DND-41 (cell line): Measurements from ENCODE around the gene RSF1.

Experiments used
- ATAC-seq: fragments of 200-7000 bp; cut with Tn5 transposase; 3 replicates; pipeline ENCODE4 v1.9.1; 2021; ENCODE audit warnings: low read depth; ENCODE audit not compliant: insufficient read depth
- DNase-seq: peaks from one replicate; pipeline ENCODE4 v3.0.0-alpha.2; 2020
- H2AFZ ChIP-seq: 2 replicates; pipeline ENCODE4 v1.6.0; 2012; ENCODE audit warnings: low read depth, low read length
- H3K27ac ChIP-seq: 2 replicates; pipeline ENCODE4 v1.5.1; 2012; ENCODE audit warnings: low read length, inconsistent platforms
- H3K27me3 ChIP-seq: fragments of 200-600 bp; sonication (generic); 2 replicates; pipeline ENCODE4 v1.6.0; 2012; ENCODE audit warnings: low read length, mild to moderate bottlenecking, inconsistent platforms; ENCODE audit not compliant: insufficient read depth, poor library complexity
- H3K36me3 ChIP-seq: 2 replicates; pipeline ENCODE4 v1.5.1; 2012; ENCODE audit warnings: low read length, inconsistent platforms; ENCODE audit not compliant: insufficient read depth
- H3K4me1 ChIP-seq: 2 replicates; pipeline ENCODE4 v1.5.1; 2012; ENCODE audit warnings: mild to moderate bottlenecking, low read length; ENCODE audit not compliant: insufficient read depth
- H3K4me2 ChIP-seq: 2 replicates; pipeline ENCODE4 v1.6.0; 2012; ENCODE audit warnings: mild to moderate bottlenecking, moderate library complexity, low read length, inconsistent platforms; ENCODE audit not compliant: insufficient read depth
- H3K4me3 ChIP-seq, 2 experiments: fragments of 200-600 bp in 1 of 2; shearing (Covaris generic) in 1 of 2; 2 replicates each; pipeline ENCODE4 v1.5.1; 2012 to 2016; ENCODE audit warnings: inconsistent platforms in 2 of 2, low read length in 2 of 2, mild to moderate bottlenecking in 2 of 2, low read depth in 1 of 2, moderate library complexity in 1 of 2
- H3K79me2 ChIP-seq: 2 replicates; pipeline ENCODE4 v1.6.0; 2012; ENCODE audit warnings: low read length, inconsistent platforms; ENCODE audit not compliant: insufficient read depth
- H3K9ac ChIP-seq: 2 replicates; pipeline ENCODE4 v1.6.0; 2012; ENCODE audit warnings: low read depth, mild to moderate bottlenecking, inconsistent platforms, low read length, moderate library complexity
- H3K9me3 ChIP-seq: 2 replicates; pipeline ENCODE4 v1.5.1; 2012; ENCODE audit warnings: low read length, moderate library complexity, mild to moderate bottlenecking, inconsistent platforms; ENCODE audit not compliant: insufficient read depth, severe bottlenecking
- H4K20me1 ChIP-seq: 2 replicates; pipeline ENCODE4 v1.6.0; 2012; ENCODE audit warnings: low read length; ENCODE audit not compliant: insufficient read depth
- EZH2 ChIP-seq: IDR thresholded peaks from 3 replicates; pipeline ENCODE4 v1.6.1; 2012; ENCODE audit warnings: borderline replicate concordance, low read depth, mild to moderate bottlenecking, moderate library complexity, low read length, inconsistent platforms; ENCODE audit not compliant: severe bottlenecking
- TF ChIP-seq, protein P1 (sequence below): IDR thresholded peaks from 2 replicates; pipeline ENCODE4 v1.5.1; 2012; ENCODE audit warnings: borderline replicate concordance, low read length, moderate library complexity, mild to moderate bottlenecking; ENCODE audit not compliant: poor library complexity, severe bottlenecking; ENCODE audit errors: extremely low read depth

RSF1 gene

DNA sequence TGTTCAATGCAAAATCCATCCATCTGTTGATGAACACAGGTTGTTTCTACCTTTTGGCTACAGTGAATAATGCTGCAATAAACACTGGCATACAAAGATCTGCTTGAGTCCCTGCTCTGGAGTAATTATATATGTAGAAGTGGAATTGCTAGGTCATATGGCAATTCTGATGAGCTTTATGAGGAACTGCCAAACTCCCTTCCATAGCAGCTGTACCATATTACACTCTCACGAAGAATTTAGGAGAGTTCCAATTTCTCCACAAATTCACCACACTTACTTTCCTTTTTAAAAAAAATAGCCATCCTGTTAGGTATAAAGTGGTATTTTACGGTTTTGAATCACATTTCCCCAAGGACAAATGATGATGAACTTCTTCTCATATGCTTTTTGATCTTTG lies 62.2 kb downstream of the RSF1 start:
- Histone ChIP-seq H4K20me1 (no peaks in the 10 kb centered on the region), H3K4me2 (no peak overlapping the region), H3K9ac (no peak overlapping the region), H3K27ac (no peak overlapping the region), H3K79me2 (peaks cover 35% of the 10 kb centered on the region), H2AFZ (no peak overlapping the region), H3K4me3 (no peak overlapping the region), H3K4me1 (no peaks in the 10 kb centered on the region), H3K27me3 (no peaks in the 10 kb centered on the region), H3K9me3 (no peaks in the 10 kb centered on the region), H3K36me3 (peaks cover 36% of the 10 kb centered on the region; the same call in 1 of the 2 replicates)
- TF ChIP-seq, protein P1, sequence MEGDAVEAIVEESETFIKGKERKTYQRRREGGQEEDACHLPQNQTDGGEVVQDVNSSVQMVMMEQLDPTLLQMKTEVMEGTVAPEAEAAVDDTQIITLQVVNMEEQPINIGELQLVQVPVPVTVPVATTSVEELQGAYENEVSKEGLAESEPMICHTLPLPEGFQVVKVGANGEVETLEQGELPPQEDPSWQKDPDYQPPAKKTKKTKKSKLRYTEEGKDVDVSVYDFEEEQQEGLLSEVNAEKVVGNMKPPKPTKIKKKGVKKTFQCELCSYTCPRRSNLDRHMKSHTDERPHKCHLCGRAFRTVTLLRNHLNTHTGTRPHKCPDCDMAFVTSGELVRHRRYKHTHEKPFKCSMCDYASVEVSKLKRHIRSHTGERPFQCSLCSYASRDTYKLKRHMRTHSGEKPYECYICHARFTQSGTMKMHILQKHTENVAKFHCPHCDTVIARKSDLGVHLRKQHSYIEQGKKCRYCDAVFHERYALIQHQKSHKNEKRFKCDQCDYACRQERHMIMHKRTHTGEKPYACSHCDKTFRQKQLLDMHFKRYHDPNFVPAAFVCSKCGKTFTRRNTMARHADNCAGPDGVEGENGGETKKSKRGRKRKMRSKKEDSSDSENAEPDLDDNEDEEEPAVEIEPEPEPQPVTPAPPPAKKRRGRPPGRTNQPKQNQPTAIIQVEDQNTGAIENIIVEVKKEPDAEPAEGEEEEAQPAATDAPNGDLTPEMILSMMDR: no peak
- TF ChIP-seq EZH2: no peak
- DNase-seq: no peak
- no peak for ATAC-seq

DNA sequence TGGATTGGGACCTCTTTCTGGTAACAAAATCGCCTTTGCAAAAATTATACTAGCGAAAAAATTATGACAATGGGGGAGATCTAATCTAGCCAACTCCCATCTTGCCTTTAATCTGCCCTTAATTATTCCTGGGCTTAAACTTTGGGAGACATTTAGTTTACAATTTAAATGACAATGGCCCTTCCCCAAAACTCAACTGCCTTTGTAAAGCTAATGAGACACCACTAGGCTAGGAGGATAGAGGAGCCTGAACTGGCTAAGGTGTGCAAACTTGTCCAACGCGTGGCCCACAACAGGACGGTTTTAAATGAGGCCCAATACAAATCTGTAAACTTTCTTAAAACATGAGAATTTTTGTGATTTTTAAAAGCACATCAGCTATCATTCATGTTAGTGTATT lies 67.3 kb downstream of the RSF1 start:
- H3K27me3 ChIP-seq: no peaks in the 10 kb centered on the region
- no peak for DNase-seq
- no peaks in the 10 kb centered on the region for H3K9me3 ChIP-seq
- no peak overlapping the region for H3K4me3 ChIP-seq
- H2AFZ ChIP-seq: no peak overlapping the region
- peaks cover 65% of the 10 kb centered on the region for H3K79me2 ChIP-seq
- peaks cover 16% of the 10 kb centered on the region; the same call in 1 of the 2 replicates for H4K20me1 ChIP-seq
- H3K4me2 ChIP-seq: no peak overlapping the region
- TF ChIP-seq, protein P1: no peak
- TF ChIP-seq EZH2: no peak
- H3K27ac ChIP-seq: no peak overlapping the region
- peaks cover 18% of the 10 kb centered on the region; the same call in 1 of the 2 replicates for H3K36me3 ChIP-seq
- ATAC-seq: no peak
- H3K9ac ChIP-seq: no peak overlapping the region
- no peaks in the 10 kb centered on the region for H3K4me1 ChIP-seq

DNA sequence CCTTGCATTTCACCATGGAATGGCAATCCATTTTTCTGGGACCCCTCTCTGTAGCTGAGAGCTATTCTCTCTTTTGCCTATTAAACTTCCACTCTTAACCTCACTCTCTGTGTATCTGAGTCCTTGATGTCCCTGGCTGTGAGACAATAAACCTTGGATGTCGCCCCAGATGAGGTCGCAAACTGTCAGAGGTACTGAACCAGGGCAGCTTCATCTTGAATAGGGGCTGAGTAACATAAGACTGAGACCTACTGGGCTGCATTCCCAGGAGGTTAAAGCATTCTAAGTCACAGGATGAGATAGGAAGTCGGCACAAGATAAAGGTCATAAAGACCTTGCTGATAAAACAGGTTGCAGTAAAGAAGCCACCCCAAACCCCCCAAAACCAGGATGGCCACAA lies 68.0 kb downstream of the RSF1 start:
- Histone ChIP-seq H3K9me3 (no peaks in the 10 kb centered on the region), H3K4me2 (no peak overlapping the region), H2AFZ (no peak overlapping the region), H3K4me3 (no peak overlapping the region), H3K9ac (no peak overlapping the region), H3K79me2 (peaks cover 68% of the 10 kb centered on the region), H3K36me3 (peaks cover 22% of the 10 kb centered on the region; the same call in 1 of the 2 replicates), H3K27me3 (no peaks in the 10 kb centered on the region), H3K4me1 (no peaks in the 10 kb centered on the region), H4K20me1 (peaks cover 19% of the 10 kb centered on the region; the same call in 1 of the 2 replicates), H3K27ac (no peak overlapping the region)
- ATAC-seq (no peak), DNase-seq (no peak)
- no peak for TF ChIP-seq EZH2
- TF ChIP-seq, protein P1: no peak
